ENCODE results near the gene PFN3.

GRCh38 chr5:177397875-177398390 is 2.5 kb downstream of the PFN3 start:
- TF ChIP-seq CTCF (IDR thresholded peaks at IDR 0.05 in 8 of 11, conservative IDR thresholded peaks at IDR 0.05 in 3 of 11) (no peak), POLR2A (IDR thresholded peaks at IDR 0.05) (no peak)

Data from spleen (tissue), 7 donors.